Stimulated activated CD4-positive, alpha-beta T cell treated with anti-CD3 and anti-CD28 coated beads, Interleukin-2, amount 100 ng/mL, for 4 hours (primary cell): ENCODE results near the gene CRYAB.
"Not testable (repeated sequence)": the region's sequence is repeated elsewhere in the genome, so short reads cannot be mapped to it uniquely, and the experiment has no call there.

ENCODE experiments used
- DNase-seq: peaks from one replicate; pipeline ENCODE4 v3.0.0-alpha.2; 2020; ENCODE audit warnings: low read depth

CRYAB gene

DNA sequence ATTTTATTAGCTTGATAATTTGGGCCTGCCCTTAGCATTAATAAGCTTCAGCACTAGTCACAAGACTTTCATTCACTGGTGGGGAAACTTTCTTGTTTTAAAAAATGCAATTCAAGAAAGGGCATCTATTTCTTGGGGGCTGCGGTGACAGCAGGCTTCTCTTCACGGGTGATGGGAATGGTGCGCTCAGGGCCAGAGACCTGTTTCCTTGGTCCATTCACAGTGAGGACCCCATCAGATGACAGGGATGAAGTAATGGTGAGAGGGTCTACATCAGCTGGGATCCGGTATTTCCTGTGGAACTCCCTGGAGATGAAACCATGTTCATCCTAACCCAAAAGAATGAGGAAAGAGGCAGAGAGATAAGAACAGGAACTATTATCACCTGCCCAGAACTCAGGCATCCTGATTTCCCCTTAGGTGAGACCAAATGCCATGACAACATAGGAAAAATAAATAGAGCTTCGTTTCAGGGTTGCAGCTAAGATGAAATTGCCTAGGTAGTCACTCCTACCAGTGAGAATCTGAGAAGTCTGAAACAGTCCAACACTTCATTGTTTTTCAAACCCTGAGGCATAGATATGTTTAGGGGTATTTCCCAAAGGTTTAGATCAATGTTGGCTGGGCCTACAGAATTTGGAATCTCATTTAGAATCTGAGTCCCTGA is 2.8 kb downstream of the CRYAB start:
- DNase-seq = no peak

DNA sequence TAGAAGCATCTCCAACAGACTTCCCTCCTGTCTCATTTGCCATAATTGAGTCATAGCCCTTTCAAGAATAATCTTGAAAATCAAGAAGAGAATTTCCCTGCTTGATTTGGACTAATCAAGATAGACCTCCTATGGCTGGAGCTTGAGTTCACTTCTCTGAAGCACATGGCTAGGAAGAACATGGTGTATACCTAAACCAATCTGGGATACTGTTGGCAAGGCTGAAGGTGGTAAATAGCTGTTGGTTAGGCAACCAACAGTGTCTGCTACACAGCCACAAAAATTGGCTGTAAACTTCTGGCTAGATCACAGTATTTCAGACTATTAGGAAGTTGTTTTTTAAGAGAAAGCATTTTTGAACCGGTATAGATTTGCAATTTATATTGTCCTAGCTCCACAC is 4.9 kb downstream of the CRYAB start:
- no peak for DNase-seq

DNA sequence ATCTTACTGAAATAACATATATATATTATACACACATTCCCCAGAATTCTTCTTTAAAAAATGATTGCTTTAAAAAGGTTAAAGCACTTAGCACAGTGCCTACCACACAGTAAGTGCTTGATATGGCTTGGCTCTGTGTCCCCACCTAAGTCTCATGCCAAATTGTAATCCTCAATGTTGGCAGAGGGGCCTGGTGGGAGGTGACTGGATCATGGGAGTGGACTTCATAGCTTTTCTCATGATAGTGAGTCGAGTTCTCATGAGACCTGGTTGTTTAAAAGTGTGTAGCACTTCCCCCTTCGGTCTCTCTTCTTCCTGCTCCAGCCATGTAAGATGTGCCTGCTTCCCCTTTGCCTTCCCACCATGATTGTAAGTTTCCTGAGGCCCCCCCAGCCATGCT is 6.2 kb downstream of the CRYAB start:
- DNase-seq = no peak

DNA sequence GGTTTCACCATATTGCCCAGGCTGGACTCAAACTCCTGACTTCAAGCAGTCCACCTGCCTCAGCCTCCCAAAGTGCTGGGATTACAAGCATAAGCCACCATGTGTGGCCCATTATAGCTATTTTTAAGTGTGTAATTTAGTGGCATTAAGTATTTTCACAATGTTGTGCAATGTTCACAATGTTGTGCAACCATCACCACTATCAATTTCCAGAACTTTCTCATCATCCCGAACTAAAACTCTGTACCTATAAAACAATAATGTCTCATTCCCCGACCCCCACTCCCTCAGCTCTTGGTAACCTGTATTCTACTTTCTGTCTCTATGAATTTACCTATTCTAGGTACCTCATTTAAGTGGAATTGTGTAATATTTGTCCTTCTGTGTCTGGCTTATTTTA is 24.7 kb downstream of the CRYAB start:
- DNase-seq = no peak

DNA sequence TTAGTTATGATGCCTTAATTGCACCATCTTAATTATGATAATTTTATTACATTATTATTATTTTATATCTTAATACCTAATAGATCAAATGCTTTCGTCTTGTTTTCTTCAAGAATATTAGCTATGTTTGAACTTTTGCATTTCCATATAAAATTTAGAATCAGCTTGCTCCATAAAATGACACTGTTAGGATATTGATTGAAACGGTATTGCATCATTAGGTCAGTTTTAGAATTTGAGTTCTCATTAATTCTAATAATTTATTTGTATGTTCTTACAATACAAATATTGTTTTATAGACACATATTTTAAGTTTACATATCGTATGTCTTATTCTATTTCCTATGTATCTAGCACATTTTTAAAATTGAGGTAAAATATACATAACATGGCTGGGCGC is 25.5 kb downstream of the CRYAB start:
- no peak for DNase-seq

DNA sequence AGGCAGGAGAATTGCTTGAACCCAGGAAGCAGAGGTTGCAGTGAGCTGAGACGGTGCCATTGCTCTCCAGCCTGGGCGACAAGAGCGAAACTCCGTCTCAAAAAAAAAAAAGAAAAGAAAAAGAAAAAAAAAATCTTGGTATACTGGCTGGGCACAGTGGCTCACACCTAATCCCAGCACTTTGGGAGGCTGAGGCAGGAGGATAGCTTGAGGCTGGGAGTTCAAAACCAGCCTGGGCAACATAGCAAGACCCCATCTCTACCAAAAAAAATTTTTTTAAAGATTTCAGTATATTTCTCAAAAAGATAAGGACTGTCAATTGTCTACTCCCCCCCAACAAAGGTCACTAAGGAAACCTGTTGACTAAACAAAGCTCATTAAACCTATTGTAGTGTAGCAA is 26.5 kb downstream of the CRYAB start:
- DNase-seq = not testable (repeated sequence)

DNA sequence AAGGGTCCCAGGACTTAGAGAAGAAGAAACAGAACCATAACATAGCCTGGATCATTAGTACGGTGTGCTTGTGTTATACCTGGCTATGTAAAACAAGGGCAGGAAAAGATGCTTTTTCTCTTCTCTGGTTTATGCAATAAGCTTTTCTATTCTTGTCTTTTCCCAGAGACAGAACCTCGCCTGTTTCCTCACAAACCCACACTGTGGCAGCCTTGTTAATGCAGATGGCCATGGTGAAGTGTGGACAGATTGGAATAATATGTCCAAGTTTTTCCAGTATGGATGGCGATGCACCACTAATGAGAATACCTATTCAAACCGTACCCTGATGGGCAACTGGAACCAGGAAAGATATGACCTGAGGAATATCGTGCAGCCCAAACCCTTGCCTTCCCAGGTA is 29.4 kb downstream of the CRYAB start:
- DNase-seq = no peak

DNA sequence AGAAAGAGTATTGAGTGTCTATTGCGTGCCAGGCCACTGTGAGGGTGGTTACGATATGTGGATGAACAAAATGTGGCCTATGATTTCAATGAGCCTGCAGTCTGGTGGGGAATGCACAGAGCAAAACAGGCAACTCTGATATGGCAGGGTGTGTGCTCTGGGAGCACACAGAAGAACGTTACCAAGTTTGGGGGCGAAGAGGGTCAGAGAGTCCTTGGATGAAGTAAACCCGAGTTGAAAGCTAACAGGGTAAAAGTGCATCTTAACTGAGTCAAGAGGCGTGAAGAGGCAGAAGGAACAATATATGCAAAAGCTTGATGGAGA is 32.0 kb downstream of the CRYAB start:
- DNase-seq = no peak

DNA sequence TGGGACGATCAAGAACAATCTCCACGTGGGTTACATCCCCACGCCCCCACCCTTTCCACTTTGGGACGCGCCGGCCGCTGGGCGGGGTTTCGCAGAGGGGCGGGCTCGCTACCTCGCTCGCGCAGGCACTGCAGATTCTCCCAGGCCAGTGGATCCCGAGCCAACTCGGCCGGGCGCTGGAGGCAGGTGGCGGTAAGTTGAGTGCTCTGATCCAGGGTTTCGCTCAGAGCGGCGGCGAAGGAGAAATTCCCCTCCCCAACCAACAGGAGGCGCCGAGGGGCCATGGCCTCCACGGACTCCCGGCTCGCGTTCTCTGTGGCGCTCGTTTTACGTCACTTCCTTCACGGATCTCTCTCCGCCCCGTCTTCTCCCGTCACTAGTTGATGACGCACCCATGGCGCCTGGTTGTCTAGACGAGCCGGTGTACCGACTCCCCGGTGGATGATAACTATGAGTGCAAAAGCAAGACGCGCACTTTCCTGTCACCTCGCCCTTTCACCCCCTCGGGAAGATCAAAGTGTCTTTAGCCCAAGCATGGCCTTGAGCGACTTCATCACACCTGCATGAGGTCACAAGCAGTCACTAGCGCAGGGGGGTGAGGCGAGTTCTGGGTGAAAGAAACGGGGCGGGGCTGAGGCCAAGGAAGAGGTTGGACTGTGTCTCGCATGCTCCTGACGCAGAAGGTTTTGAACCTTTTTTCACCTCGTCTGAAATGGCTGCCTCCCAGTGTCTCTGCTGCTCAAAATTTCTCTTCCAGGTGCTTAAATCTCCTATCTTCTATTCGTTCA is 32.5 kb downstream of the CRYAB start, which contains the start of the genes CFAP68 and FDXACB1:
TSS of gene CFAP68 (plus strand) at position 693 of the 788 bp plus-strand sequence. CDS start at position 713, 20 bp downstream.
TSS of gene FDXACB1 (minus strand) at position 317 of the 788 bp plus-strand sequence. CDS start at position 284, 33 bp downstream.
- peak; percentile 92 for DNase-seq

DNA sequence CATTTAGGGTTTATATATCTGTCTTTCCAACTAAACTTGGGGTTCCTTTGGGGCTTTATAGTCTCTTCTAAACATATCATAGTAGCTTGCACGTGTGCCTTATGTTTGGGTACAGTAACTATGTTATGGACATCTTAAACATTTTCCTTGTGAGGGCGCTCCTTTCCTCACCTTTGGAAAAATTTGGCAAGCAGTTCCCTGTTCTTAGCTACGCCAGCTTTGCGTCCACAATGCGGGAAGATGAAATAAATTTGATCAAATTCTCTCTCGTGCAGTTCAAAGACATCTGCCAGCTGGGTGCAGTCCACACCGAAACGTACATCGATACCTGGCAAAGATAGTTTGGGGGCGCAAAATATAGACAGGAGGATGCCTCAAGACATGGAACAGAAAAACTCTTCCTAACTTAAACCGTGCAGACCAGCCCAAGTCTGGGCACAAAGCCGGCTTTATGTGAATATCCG is 33.2 kb downstream of the CRYAB start:
- DNase-seq = no peak

DNA sequence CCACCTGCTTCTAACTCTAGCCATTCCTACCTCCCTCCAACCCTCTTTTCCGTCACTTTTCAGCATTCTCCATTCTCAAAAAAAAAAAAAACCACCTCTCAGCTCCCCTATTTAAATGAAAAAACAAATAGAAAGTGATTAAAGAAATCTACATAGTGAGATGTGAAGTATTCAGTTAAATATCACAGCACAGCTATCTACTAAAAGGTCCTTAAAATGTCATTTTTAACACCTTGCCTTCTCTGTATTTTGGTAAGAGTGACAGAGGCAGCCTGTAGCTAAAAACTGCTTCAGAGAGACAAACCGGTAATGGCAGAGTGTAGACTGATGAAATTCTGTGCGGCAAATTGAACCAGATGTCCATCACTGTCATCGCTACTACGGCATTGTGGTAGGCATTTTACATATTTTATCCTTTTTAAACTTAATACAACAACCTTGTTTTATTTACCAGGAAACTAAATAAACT is 39.8 kb downstream of the CRYAB start:
- no peak for DNase-seq

DNA sequence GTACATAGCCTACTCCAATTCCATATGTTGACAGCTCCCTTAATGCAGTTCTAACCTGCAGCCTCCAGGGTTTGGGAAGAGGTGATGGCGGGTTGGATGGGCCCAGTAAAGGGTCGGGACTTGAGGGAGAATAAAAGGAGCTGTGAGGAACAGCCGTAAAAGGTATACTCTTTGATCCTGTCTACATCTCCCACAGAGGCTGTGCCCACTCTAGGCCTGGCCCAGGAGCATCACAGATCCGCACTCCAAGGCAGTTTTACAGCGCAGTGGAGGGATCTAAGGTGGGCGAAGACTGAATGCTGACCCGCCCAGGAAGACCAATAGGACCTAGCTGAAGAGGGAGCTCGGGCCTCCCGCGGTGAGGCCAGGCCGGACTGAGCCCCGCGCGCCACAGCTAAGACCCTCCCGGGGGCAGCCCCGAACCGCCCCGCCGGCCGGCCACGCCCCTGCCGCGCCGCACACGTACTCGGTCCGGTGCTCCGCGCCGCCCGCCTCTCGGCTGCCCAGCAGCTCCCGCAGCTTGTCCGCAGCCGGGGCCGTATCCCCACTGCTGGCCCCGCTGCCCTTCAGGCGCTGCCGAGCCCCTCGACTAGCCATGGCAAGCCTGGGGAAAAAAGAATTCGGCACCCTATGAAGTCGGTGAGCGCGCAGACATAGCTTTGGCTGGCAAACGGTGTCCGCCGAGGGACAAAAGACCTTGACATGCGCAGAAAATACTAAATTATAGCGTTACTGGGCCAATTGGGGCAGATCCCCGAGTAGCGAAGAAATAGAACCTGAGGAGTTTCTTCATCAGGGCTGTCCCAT is 40.5 kb downstream of the CRYAB start, which contains the start of gene ALG9:
TSS of gene ALG9 (minus strand) at position 696 of the 807 bp plus-strand sequence. CDS start at position 597, 99 bp downstream.
- DNase-seq = peak; percentile 76

DNA sequence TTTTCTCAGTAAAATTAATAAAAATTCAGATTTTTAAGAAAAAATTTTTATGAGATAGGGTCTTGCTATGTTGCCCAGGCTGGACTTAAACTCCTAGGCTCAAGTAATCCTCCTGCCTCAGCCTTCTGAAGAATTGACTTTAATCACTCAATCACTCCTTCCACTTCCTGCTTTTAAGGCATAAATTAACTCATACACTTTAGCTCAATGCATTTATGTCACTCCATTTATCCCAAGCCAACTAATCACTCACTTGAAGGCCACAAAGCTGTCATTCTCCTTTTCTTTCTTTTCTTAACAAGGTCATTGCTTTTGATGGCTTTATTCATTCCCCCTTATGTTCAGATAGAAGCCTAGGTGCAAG is 41.1 kb downstream of the CRYAB start:
- DNase-seq = no peak

DNA sequence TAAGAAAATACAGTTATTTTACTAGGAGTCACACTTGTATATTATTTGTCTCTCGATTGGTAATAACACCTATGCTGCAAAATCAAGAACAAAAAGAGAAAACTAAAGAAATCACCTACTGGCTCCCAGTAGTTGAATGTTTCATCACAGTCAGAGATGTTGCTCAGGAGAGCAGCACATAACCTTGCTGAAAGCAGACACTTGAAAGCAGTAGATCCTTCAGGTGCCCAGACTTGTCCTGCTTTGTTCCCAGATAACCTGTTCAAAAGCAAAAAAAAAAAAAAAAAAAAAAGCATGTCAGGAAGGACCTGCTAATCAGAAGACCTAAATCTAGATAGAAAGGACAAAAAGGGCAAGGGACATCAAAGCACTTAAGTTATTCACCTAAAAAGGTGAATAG is 41.5 kb downstream of the CRYAB start:
- no peak for DNase-seq

DNA sequence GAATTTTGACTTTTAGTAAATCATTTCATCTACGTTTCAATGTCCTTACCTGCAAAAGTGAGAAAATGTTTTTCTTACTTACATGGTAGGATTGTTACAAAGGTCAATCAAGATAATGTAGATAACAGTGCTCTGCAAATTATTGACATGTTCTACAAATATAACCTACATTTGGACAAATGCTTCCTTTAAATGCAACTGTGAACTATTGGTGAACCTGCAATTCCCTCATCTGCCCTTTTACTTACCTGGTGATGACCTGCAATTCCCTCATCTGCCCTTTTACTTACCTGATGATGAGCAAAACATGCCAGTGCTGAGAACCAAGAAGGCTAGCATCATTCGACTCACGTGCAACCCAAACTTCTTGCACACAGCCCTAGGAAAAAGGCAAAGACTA is 51.3 kb downstream of the CRYAB start:
- DNase-seq = no peak
